GM21515 (cell line): ENCODE measurements around the gene SLC17A9.
A peak's percentile ranks its signal among the peaks of the same experiment; 100 is the strongest.

Experiments
- ATAC-seq: cut with Tn5 transposase; IDR thresholded peaks from one replicate; pipeline ENCODE4 v1.9.1; 2021; ENCODE audit not compliant: unreplicated experiment

SLC17A9 gene

GRCh38 chr20:62967149-62967501, 14.6 kb downstream of the SLC17A9 start:
- ATAC-seq = no peak

GRCh38 chr20:62967628-62968351, 15.3 kb downstream of the SLC17A9 start:
- ATAC-seq = no peak

- ATAC-seq = no peak
These were observed 16.1 kb downstream of the SLC17A9 start for GRCh38 chr20:62968378-62969178.

DNA sequence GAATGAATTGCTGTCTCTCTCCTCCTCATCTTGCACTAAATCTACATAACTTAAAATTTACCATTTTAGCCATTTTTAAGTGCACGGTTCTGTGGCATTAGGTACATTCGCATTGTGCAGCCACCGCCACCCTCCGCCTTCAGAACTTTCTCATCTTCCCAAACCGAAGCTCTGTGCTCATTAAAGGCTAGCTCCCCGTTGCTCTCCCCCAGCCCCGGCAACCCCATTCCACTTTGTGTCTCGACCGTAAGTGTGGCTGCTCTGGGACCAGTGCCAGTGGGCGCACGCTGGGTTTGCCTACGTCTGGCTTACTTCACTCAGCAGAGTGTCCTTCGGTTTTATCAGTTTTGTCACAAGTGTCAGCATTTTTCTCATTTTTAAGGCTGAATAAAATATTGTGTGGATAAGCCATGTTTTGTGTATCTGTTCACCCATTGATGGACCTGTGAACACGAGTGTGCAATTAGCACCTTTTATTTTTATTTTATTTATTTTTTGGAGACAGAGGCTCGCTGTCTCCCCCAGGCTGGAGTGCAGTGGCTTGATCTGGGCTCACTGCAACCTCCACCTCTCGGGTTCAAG, 16.8 kb downstream of the SLC17A9 start:
- ATAC-seq = no peak

DNA sequence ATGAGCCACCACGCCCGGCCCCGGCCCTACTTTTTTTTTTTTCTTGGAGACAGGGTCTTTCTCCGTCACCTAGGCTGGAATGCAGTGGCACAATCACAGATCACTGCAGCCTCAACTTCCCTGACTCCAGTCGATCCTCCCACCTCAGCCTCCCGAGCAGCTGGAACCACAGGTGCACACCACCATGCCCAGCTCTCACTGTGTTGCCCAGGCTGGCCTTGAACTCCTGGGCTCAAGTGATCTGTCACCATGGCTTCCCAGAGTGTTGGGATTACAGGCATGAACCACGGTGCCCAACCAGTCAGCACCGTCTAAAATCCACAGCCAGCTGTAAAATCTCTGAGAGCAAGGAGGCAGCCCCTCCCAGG, 17.4 kb downstream of the SLC17A9 start:
- ATAC-seq = no peak

DNA sequence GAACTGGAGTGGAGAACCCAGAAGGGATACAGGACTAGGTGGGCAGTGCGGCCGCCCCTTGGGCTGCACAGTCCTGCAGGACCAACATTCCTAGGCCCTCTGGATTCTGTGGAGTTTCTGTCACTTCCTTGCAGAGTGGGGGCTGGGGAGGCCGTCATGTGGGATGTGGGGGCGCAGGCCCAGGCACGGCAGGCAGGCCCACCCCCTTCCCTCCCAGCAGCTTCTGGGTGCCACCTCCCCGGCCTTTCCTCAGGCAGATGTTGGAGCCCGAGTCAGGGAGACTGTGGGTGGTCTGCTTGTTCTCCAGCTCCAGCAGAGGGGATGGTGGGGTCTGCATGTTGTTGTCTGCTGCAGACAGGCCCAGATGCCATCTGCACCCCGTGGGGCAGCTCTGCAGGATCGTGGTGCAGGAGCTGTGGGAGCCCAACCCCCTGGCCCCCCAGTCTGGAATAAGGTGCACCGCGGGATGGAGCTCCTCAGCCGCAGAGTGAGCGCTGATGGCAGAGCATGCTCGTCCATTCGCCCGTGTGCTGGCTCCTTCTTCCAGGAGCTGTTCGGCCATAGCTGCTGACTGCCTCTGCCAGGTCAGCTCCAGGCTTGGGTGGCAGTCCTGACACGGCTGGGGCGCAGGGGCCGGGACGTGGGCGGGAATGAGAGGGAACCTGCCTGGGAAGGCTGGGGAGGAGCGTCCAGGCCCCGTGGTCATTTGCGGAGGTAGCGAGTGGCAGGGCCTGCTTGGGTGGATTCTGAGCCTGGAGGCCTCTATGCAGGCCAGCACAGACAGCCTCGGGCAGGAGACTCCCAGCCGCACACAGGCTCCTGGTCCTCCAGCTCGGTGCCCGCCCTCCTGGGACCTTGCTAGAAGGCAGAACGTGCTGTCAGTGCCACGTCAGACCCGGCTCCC, 18.1 kb downstream of the SLC17A9 start:
- no peak for ATAC-seq

- ATAC-seq = no peak
These were observed 18.9 kb downstream of the SLC17A9 start for GRCh38 chr20:62971211-62971949.

DNA sequence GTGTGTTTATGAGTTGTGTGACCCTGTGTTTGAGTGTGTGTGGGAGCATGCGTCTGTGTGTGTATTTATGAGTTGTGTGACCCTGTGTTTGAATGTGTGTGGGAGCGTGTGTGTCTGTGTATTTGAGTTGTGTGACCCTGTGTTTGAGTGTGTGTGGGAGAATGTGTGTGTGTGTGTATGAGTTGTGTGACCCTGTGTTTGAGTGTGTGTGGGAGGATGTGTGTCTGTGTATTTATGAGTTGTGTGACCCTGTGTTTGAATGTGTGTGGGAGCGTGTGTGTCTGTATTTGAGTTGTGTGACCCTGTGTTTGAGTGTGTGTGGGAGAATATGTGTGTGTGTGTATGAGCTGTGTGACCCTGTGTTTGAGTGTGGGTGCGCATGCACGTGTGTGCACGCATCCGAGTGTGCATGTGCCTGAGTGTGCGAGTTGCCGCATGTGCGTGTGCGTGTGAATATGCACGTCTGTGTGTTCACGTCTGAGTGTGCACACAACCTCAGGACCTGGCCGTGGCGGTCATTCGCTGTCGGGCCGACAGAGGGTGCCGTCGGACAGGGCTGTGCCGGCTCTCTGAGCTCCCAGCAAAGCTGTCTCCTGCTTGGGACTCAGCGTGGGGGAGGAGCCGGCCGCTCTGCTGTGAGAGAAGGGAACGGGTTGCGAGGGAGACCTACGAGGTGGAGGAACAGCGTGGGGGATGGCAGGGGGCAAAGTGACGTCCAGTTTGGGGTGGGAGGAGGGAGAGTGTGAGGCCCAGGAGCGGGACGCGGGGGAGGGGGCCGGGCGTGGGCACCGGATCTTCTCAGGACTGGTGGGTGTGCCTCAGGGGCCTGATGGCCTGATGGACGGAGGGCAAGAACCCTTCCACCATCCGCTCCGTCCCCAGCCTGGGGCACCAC, 19.7 kb downstream of the SLC17A9 start:
- ATAC-seq = peak; percentile 76

GRCh38 chr20:62972845-62973745, 20.6 kb downstream of the SLC17A9 start:
- no peak for ATAC-seq

DNA sequence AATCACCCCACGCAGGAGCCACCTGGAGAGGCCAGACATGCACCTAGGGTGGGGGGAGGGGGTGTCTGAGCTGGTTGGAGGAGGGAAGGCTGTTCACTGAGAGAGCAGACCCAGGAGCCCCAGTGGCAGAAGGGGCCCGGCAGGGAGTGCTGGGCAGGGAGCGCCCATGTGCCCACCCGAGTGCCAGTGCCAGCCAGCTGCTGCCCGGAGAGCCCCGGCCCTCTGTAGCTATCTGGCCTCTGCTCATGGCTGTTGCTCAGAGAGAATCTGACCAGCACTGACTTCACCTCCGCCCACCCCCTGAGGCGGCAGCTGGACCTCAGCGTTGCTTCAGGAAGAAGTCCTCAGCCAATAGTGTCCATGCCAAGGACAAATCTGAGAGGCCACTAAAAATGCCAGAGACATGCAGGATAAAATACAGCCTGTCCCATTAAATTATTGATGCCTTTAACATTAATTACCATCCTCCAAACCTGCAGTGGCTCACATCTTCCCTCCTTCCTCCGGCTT, 22.8 kb downstream of the SLC17A9 start:
- no peak for ATAC-seq

DNA sequence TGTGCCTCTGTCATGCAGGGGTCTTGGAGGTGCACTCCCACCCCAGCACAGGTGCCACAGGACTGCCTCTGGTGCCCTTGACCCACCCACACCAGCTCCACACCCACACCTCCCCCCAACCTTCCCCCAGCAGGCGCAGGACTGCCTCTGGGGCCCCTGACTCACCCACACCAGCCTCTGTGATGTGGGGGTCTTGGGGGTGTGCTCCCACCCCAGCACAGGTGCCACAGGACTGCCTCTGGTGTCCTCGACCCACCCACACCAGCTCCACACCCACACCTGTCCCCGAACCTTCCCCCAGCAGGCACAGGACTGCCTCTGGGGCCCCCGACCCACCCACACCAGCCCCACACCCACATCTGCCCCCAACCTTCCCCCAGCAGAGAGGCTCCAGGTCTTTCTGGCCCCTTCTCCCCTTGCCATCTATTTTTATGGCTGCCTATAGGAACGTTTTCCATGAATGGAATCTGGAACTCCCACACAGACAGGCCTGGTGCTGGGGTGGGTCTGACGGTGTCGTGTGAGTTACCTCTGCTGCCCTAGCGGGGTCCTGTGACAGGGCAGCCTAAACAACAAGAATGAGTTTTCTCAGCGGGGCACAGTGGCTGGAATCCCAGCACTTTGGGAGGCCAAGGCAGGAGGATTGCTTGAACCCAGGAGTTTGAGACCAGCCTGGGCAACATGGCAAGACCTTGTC, 23.5 kb downstream of the SLC17A9 start:
- ATAC-seq = no peak

GRCh38 chr20:62976886-62977285, 24.4 kb downstream of the SLC17A9 start:
- ATAC-seq = no peak

DNA sequence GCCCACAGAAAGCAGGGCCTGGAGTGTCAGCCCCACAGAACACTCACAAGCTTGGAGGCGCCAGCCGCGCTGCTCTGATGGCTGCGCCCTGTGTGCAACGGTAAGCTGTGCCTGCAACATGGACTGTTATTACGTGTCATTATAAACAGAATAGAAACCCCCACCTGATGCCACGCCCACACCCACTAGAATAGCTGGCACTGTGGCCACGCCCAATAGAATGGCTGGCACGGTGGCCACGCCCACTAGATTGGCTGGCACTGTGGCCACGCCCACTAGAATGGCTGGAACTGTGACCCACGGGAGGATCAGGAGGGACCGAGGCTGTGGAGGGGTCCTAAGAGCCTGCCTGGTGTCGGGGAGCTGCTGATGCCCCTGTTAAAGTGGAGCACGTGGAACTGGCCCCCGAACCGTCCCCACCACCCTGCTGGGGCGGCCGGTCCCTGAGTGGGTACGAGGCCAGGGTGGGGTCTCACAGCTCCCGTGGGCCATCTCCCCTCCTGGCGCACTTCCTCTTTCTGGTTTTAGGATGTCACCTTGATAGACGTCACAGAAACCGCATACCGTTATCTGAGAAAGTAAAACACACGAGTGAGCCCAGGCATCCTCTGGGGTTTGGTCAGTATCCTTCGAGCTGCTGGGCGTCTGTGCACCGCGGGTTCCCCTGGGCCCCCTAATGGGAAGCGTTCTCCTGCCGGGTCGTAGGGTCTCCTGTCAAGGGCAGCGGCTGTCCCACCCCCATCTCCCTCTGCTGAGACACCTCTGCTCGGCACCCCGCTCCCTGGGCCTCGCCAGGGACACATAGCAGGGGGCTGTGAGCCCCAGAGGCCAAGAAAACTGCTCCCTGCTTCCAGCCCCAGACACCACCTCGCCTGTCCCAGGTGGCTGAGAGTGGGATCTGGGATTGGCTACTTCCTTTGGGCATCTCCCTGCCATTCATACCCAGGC, 25.4 kb downstream of the SLC17A9 start:
- no peak for ATAC-seq

DNA sequence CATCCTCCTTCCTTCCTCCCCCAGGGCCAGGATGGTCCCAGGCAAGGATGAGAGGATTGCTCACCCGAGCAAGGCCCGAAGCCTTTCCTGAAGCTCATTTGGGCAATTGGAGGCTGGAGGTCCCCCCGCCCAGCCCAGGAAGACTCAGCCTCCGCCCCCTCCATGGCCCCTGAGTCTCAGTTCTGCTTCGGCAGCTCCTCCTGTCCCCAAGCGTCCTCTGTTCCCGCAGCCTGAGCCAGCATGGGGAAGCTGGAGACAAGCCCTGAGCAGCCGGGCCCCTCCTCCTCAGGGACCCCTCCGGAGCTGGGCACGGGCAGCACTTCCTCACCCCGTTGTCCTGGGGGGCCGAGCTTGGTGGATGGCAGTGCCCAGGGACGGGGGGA, 26.0 kb downstream of the SLC17A9 start:
- ATAC-seq = no peak

DNA sequence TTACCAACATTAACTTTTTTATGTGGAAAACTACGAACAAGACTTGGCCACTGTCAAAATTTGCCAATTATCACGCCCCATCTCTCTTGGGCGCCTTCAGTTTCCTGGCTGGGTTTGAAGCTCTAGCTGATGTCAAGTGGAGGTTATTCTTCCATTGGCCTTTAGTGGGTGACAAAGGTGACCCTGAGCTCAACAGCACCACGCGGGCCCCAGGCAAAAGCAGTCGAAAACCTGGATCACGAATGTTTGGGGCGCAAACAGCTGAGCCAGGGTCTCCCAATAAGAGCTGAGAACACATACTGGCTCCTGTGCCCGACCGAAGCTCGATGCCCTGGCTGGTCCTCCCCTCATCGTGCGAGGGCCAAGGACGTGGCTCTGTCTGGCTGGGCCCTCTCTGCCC, 26.8 kb downstream of the SLC17A9 start:
- ATAC-seq = no peak

- ATAC-seq = no peak
These were observed 27.4 kb downstream of the SLC17A9 start for GRCh38 chr20:62979876-62980373.
